GM03348 (cell line): ENCODE data around the gene CWF19L2.
A peak's percentile ranks its signal among the peaks of the same experiment; 100 is the strongest.
"Not testable (repeated sequence)": the region's sequence is repeated elsewhere in the genome, so short reads cannot be mapped to it uniquely, and the experiment has no call there.

Experiments
- DNase-seq: peaks from one replicate; pipeline ENCODE4 v3.0.0; 2012; ENCODE audit warnings: low spot score

The CWF19L2 gene

GRCh38 chr11:107438148-107438547 is 19.5 kb downstream of the CWF19L2 start:
- no peak for DNase-seq

- no peak for DNase-seq
Measured at GRCh38 chr11:107430525-107430924, 27.1 kb downstream of the CWF19L2 start.

- no peak for DNase-seq
Measured at GRCh38 chr11:107427569-107428180, 29.9 kb downstream of the CWF19L2 start.

GRCh38 chr11:107413352-107413751 is 44.3 kb downstream of the CWF19L2 start:
- DNase-seq, result no peak

GRCh38 chr11:107408762-107409211 is 48.8 kb downstream of the CWF19L2 start:
- no peak for DNase-seq

- no peak for DNase-seq
Measured at GRCh38 chr11:107405260-107405659, 52.4 kb downstream of the CWF19L2 start.

- DNase-seq, result not testable (repeated sequence)
Measured at GRCh38 chr11:107401131-107401530, 56.5 kb downstream of the CWF19L2 start.

- no peak for DNase-seq
Measured at GRCh38 chr11:107397357-107397756, 60.3 kb downstream of the CWF19L2 start.

- DNase-seq, result no peak
Measured at GRCh38 chr11:107392611-107393010, 65.0 kb downstream of the CWF19L2 start.

GRCh38 chr11:107390701-107391100 is 66.9 kb downstream of the CWF19L2 start:
- DNase-seq, result not testable (repeated sequence)

GRCh38 chr11:107387666-107388065 is 70.0 kb downstream of the CWF19L2 start:
- no peak for DNase-seq

- peak; percentile 20 for DNase-seq
Measured at GRCh38 chr11:107385361-107385981, 72.2 kb downstream of the CWF19L2 start.

GRCh38 chr11:107384144-107384852 is 73.3 kb downstream of the CWF19L2 start:
- no peak for DNase-seq

- DNase-seq, result no peak
Measured at GRCh38 chr11:107372439-107372838, 85.2 kb downstream of the CWF19L2 start.

GRCh38 chr11:107370390-107370789 is 87.2 kb downstream of the CWF19L2 start:
- peak; percentile 12 for DNase-seq

GRCh38 chr11:107359701-107360100 is 97.9 kb downstream of the CWF19L2 start:
- DNase-seq, result no peak

- no peak for DNase-seq
Measured at GRCh38 chr11:107357877-107358276, 99.7 kb downstream of the CWF19L2 start.

GRCh38 chr11:107354780-107355179 is 102.8 kb downstream of the CWF19L2 start:
- no peak for DNase-seq

GRCh38 chr11:107337917-107338316 is 119.7 kb downstream of the CWF19L2 start:
- DNase-seq, result no peak

GRCh38 chr11:107331728-107332127 is 125.9 kb downstream of the CWF19L2 start:
- no peak for DNase-seq

- DNase-seq, result no peak
Measured at GRCh38 chr11:107329164-107329563, 128.5 kb downstream of the CWF19L2 start.

- no peak for DNase-seq
Measured at GRCh38 chr11:107316426-107316825, 141.2 kb downstream of the CWF19L2 start.

GRCh38 chr11:107307991-107308390 is 149.6 kb downstream of the CWF19L2 start:
- no peak for DNase-seq
